ENCODE data around the gene MBOAT2.
"Not testable (repeated sequence)": the region's sequence is repeated elsewhere in the genome, so short reads cannot be mapped to it uniquely, and the experiment has no call there.

MBOAT2 gene

DNA sequence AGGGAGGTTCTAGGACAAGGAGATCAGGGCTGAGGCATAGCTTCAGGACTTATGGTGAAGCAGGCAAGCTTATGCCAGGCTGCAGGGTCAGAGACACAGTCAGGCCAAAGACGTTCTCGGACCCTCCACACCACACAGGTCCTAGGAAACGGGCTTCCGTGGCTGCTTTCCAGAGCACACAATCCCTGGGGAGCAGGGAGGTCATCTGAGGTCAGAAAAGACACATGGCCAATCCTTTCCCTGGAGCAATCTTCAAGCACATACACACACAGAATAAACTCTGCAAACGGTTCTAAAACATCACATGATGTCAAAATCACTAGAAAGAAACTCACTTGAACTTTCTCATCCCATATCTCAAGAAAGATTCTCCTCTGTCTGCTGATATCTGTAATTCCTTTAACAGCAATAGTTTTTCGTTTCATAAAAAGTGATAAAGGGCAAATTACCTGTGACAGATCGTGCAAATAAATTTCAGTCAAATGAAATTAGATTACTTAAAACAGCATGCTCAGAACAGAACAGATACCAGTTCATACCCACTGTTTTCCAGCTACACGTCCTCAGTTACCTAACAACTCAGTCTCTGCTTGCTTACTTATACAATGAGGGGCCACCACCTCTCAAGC lies 63.9 kb downstream of the MBOAT2 start:
- H3K36me3 ChIP-seq (ENCODE audit: control insufficient read depth, insufficient read depth, low read length): no peaks in the 10 kb centered on the region
- no peak overlapping the region for H3K56ac ChIP-seq (ENCODE audit: low read length)
- no peaks in the 10 kb centered on the region for H3K79me2 ChIP-seq (ENCODE audit: control insufficient read depth, insufficient read depth, low read length)
- H3K9ac ChIP-seq (ENCODE audit: low read length): no peak overlapping the region
- H3K27ac ChIP-seq (ENCODE audit: low read depth, low read length): no peak overlapping the region
- H3K23ac ChIP-seq (ENCODE audit: low read length): no peak overlapping the region
- no peak overlapping the region for H4K5ac ChIP-seq (ENCODE audit: low read length)
- no CpG with 5 or more reads among the region's 8 CpGs for WGBS (ENCODE audit: extremely low coverage, insufficient coverage, low lambda C conversion rate)
- no peak overlapping the region for H2AK5ac ChIP-seq (ENCODE audit: low read length)
- no peak for DNase-seq
- H2BK120ac ChIP-seq (ENCODE audit: low read depth, low read length): no peak overlapping the region
- H3K27me3 ChIP-seq (ENCODE audit: insufficient read depth, low read length, poor library complexity): no peaks in the 10 kb centered on the region
- H3K4me3 ChIP-seq (ENCODE audit: low read length): no peak overlapping the region
- no peak overlapping the region for H3K4ac ChIP-seq (ENCODE audit: low read depth, low read length)
- no peaks in the 10 kb centered on the region for H3K4me1 ChIP-seq (ENCODE audit: control insufficient read depth, low read depth, low read length)
- no peak overlapping the region for H4K8ac ChIP-seq (ENCODE audit: low read depth, low read length)
- H2BK5ac ChIP-seq (ENCODE audit: low read length): no peak overlapping the region
- no peak overlapping the region for H2BK15ac ChIP-seq (replicated peaks; ENCODE audit: low read depth)
- peaks cover 5% of the 10 kb centered on the region for H3K79me1 ChIP-seq (ENCODE audit: low read length)
- H3K4me2 ChIP-seq (ENCODE audit: low read length): no peak overlapping the region
- H3K18ac ChIP-seq (ENCODE audit: low read length): no peak overlapping the region

DNA sequence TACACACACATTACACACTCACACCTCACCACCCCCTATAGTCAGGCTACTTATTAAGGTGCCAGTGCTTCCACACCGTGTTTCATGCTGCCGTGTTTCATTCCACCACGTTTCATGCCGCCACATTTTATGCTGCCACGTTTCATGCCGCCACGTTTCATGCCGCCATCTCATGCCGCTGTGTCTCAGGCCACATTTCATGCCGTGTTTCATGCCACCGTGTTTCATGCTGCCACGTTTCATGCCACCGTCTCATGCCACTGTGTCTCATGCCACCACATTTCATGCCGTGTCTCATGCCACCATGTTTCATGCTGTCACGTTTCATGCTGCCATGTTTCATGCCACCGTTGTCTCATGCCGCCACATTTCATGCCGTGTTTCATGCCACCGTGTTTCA lies 65.1 kb downstream of the MBOAT2 start:
- Histone ChIP-seq H3K18ac (ENCODE audit: low read length) (no peak overlapping the region), H3K79me2 (ENCODE audit: control insufficient read depth, insufficient read depth, low read length) (no peaks in the 10 kb centered on the region), H3K4me1 (ENCODE audit: control insufficient read depth, low read depth, low read length) (no peaks in the 10 kb centered on the region), H3K4me3 (ENCODE audit: low read length) (no peak overlapping the region), H3K23ac (ENCODE audit: low read length) (no peak overlapping the region), H3K9ac (ENCODE audit: low read length) (no peak overlapping the region), H3K27ac (ENCODE audit: low read depth, low read length) (no peak overlapping the region), H2AK5ac (ENCODE audit: low read length) (no peak overlapping the region), H3K56ac (ENCODE audit: low read length) (no peak overlapping the region), H4K5ac (ENCODE audit: low read length) (no peak overlapping the region), H3K36me3 (ENCODE audit: control insufficient read depth, insufficient read depth, low read length) (no peaks in the 10 kb centered on the region), H2BK5ac (ENCODE audit: low read length) (no peak overlapping the region), H3K79me1 (ENCODE audit: low read length) (peaks cover 5% of the 10 kb centered on the region), H3K27me3 (ENCODE audit: insufficient read depth, low read length, poor library complexity) (no peaks in the 10 kb centered on the region), H4K8ac (ENCODE audit: low read depth, low read length) (no peak overlapping the region), H2BK120ac (ENCODE audit: low read depth, low read length) (no peak overlapping the region), H3K4ac (ENCODE audit: low read depth, low read length) (no peak overlapping the region), H3K4me2 (ENCODE audit: low read length) (no peak overlapping the region), H2BK15ac (replicated peaks; ENCODE audit: low read depth) (no peak overlapping the region)
- no CpG with 5 or more reads among the region's 19 CpGs for WGBS (ENCODE audit: extremely low coverage, insufficient coverage, low lambda C conversion rate)
- DNase-seq: no peak

DNA sequence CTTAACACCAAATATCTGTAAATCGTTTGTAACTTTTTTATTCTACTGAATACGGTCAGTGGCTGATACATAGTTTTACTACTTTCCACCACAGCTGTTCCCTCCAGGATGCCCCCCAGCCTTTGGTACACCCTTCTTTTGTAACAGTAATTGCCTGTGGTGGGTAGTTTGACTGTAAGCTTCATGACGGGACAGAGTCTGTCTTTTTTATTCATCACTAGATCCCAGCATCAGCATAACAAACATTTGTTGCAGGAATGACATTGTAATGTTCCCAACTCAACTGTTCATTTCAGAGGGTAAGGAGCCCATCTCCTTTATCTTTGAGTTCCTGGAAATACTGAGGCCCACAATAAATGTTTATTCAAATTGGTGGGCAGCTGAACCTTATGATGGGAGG lies 67.5 kb downstream of the MBOAT2 start:
- no peak overlapping the region for H3K27ac ChIP-seq (ENCODE audit: low read depth, low read length)
- H3K79me2 ChIP-seq (ENCODE audit: control insufficient read depth, insufficient read depth, low read length): no peaks in the 10 kb centered on the region
- no peak overlapping the region for H4K5ac ChIP-seq (ENCODE audit: low read length)
- no peak overlapping the region for H2AK5ac ChIP-seq (ENCODE audit: low read length)
- no peaks in the 10 kb centered on the region for H3K27me3 ChIP-seq (ENCODE audit: insufficient read depth, low read length, poor library complexity)
- no peak overlapping the region for H2BK120ac ChIP-seq (ENCODE audit: low read depth, low read length)
- no peak overlapping the region for H3K4ac ChIP-seq (ENCODE audit: low read depth, low read length)
- H3K36me3 ChIP-seq (ENCODE audit: control insufficient read depth, insufficient read depth, low read length): no peaks in the 10 kb centered on the region
- H3K4me3 ChIP-seq (ENCODE audit: low read length): no peak overlapping the region
- no peak overlapping the region for H4K8ac ChIP-seq (ENCODE audit: low read depth, low read length)
- H3K56ac ChIP-seq (ENCODE audit: low read length): no peak overlapping the region
- no peak for DNase-seq
- no peak overlapping the region for H3K23ac ChIP-seq (ENCODE audit: low read length)
- H2BK15ac ChIP-seq (replicated peaks; ENCODE audit: low read depth): no peak overlapping the region
- no CpG with 5 or more reads among the region's 3 CpGs for WGBS (ENCODE audit: extremely low coverage, insufficient coverage, low lambda C conversion rate)
- H3K9ac ChIP-seq (ENCODE audit: low read length): no peak overlapping the region
- H3K18ac ChIP-seq (ENCODE audit: low read length): no peak overlapping the region
- H3K4me2 ChIP-seq (ENCODE audit: low read length): no peak overlapping the region
- H2BK5ac ChIP-seq (ENCODE audit: low read length): no peak overlapping the region
- H3K4me1 ChIP-seq (ENCODE audit: control insufficient read depth, low read depth, low read length): no peaks in the 10 kb centered on the region
- peaks cover 5% of the 10 kb centered on the region for H3K79me1 ChIP-seq (ENCODE audit: low read length)

DNA sequence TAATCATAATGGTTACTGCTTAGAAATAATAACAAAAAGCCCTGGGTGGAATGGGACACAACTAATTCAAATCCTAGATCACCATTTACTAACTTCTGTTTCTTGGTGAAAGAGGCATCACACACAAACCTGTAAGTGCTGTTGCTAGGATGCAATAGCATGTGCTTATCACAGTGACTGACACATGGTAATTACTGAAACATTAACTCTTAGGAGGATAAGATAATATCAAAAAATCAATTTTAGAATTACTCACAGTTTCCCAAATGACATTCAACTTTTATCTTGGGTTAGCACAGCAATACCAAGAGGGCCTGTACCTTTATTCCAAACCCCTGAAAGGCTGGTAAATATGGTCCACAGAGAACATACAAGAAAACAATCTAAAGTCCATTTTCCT lies 69.1 kb downstream of the MBOAT2 start:
- Histone ChIP-seq H3K79me2 (ENCODE audit: control insufficient read depth, insufficient read depth, low read length) (no peaks in the 10 kb centered on the region), H2BK15ac (replicated peaks; ENCODE audit: low read depth) (no peak overlapping the region), H3K4me3 (ENCODE audit: low read length) (no peak overlapping the region), H3K23ac (ENCODE audit: low read length) (no peak overlapping the region), H3K4me1 (ENCODE audit: control insufficient read depth, low read depth, low read length) (no peaks in the 10 kb centered on the region), H3K18ac (ENCODE audit: low read length) (no peak overlapping the region), H3K27me3 (ENCODE audit: insufficient read depth, low read length, poor library complexity) (no peaks in the 10 kb centered on the region), H3K56ac (ENCODE audit: low read length) (no peak overlapping the region), H4K8ac (ENCODE audit: low read depth, low read length) (no peak overlapping the region), H2BK5ac (ENCODE audit: low read length) (no peak overlapping the region), H2AK5ac (ENCODE audit: low read length) (no peak overlapping the region), H3K4ac (ENCODE audit: low read depth, low read length) (no peak overlapping the region), H3K79me1 (ENCODE audit: low read length) (peaks cover 3% of the 10 kb centered on the region), H3K27ac (ENCODE audit: low read depth, low read length) (no peak overlapping the region), H3K9ac (ENCODE audit: low read length) (no peak overlapping the region), H3K4me2 (ENCODE audit: low read length) (no peak overlapping the region), H2BK120ac (ENCODE audit: low read depth, low read length) (no peak overlapping the region), H3K36me3 (ENCODE audit: control insufficient read depth, insufficient read depth, low read length) (no peaks in the 10 kb centered on the region), H4K5ac (ENCODE audit: low read length) (no peak overlapping the region)
- DNase-seq: no peak

DNA sequence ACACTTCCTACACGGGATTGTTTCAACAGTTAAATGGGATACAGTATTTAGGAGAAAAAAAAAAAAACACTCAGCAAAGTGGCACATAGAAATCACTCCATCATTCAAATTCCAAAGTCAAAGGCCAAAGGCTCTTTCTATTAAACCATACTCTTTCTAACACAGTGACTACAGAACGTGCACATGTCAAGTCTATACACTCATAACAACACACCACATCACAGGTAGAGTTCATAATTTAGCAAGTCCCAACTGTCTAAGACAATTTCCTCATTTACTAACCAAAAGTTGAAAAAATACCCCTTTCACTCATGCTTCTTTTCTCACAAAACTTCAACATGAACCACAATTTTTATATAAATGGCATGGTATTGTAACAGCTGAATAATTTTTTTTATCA lies 70.8 kb downstream of the MBOAT2 start:
- Histone ChIP-seq H4K5ac (ENCODE audit: low read length) (no peak overlapping the region), H3K9ac (ENCODE audit: low read length) (no peak overlapping the region), H3K27me3 (ENCODE audit: insufficient read depth, low read length, poor library complexity) (no peaks in the 10 kb centered on the region), H3K27ac (ENCODE audit: low read depth, low read length) (no peak overlapping the region), H3K36me3 (ENCODE audit: control insufficient read depth, insufficient read depth, low read length) (no peaks in the 10 kb centered on the region), H3K56ac (ENCODE audit: low read length) (no peak overlapping the region), H2AK5ac (ENCODE audit: low read length) (no peak overlapping the region), H3K18ac (ENCODE audit: low read length) (no peak overlapping the region), H3K79me2 (ENCODE audit: control insufficient read depth, insufficient read depth, low read length) (no peaks in the 10 kb centered on the region), H3K23ac (ENCODE audit: low read length) (no peak overlapping the region), H3K4ac (ENCODE audit: low read depth, low read length) (no peak overlapping the region), H4K8ac (ENCODE audit: low read depth, low read length) (no peak overlapping the region), H2BK15ac (replicated peaks; ENCODE audit: low read depth) (no peak overlapping the region), H3K79me1 (ENCODE audit: low read length) (peaks cover 3% of the 10 kb centered on the region), H3K4me3 (ENCODE audit: low read length) (no peak overlapping the region), H2BK120ac (ENCODE audit: low read depth, low read length) (no peak overlapping the region), H3K4me1 (ENCODE audit: control insufficient read depth, low read depth, low read length) (peaks cover 1% of the 10 kb centered on the region), H2BK5ac (ENCODE audit: low read length) (no peak overlapping the region), H3K4me2 (ENCODE audit: low read length) (no peak overlapping the region)
- no peak for DNase-seq
- WGBS (ENCODE audit: extremely low coverage, insufficient coverage, low lambda C conversion rate): no CpG with 5 or more reads among the region's 2 CpGs

DNA sequence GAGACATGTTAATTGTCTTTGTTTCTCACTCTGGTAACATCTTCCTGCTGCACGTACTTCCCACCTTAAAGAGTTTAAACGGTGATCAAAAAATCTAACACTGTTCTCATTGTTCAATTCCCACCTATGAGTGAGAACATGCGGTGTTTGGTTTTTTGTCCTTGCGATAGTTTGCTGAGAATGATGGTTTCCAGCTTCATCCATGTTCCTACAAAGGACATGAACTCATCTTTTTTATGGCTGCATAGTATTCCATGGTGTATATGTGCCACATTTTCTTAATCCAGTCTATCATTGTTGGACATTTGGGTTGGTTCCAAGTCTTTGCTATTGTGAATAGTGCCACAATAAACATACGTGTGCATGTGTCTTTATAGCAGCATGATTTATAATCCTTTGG lies 73.3 kb downstream of the MBOAT2 start:
- not testable (repeated sequence) for H2BK120ac ChIP-seq (ENCODE audit: low read depth, low read length); H3K79me1 ChIP-seq (ENCODE audit: low read length); H3K4me3 ChIP-seq (ENCODE audit: low read length); H3K4me2 ChIP-seq (ENCODE audit: low read length); H3K36me3 ChIP-seq (ENCODE audit: control insufficient read depth, insufficient read depth, low read length); H3K79me2 ChIP-seq (ENCODE audit: control insufficient read depth, insufficient read depth, low read length); H3K56ac ChIP-seq (ENCODE audit: low read length); H3K4me1 ChIP-seq (ENCODE audit: control insufficient read depth, low read depth, low read length); H3K27ac ChIP-seq (ENCODE audit: low read depth, low read length); H4K5ac ChIP-seq (ENCODE audit: low read length); H3K23ac ChIP-seq (ENCODE audit: low read length); H3K18ac ChIP-seq (ENCODE audit: low read length); H3K9ac ChIP-seq (ENCODE audit: low read length); DNase-seq; H2BK5ac ChIP-seq (ENCODE audit: low read length); H3K4ac ChIP-seq (ENCODE audit: low read depth, low read length); H2AK5ac ChIP-seq (ENCODE audit: low read length); H4K8ac ChIP-seq (ENCODE audit: low read depth, low read length); H3K27me3 ChIP-seq (ENCODE audit: insufficient read depth, low read length, poor library complexity); H2BK15ac ChIP-seq (replicated peaks; ENCODE audit: low read depth)
- no CpG with 5 or more reads among the region's 5 CpGs for WGBS (ENCODE audit: extremely low coverage, insufficient coverage, low lambda C conversion rate)

Data from mesendoderm (in vitro differentiated cells).